Muscle of back (tissue), 11 donors: ENCODE results near the gene AHNAK2. TPM values are rescaled to one million over a fixed set of nuclear protein-coding genes. Genes with fewer than 3 reads are reported as not detected.
"Not testable (repeated sequence)": the region's sequence is repeated elsewhere in the genome, so short reads cannot be mapped to it uniquely, and the experiment has no call there.

ENCODE experiments used
- DNase-seq, 3 donors: peaks; one replicate each; pipeline versions ENCODE4 v3.0.0 to v3.0.0-alpha.2; 2013
- polyA plus RNA-seq, 10 donors: library from polyadenylated mRNA; unstranded; fragments of 120-200 nt; gene quantifications; one replicate each; pipeline ENCODE4 v1.2.1, GENCODE V29; 2013; ENCODE audit not compliant: insufficient read length in 10 of 10

The AHNAK2 gene
- polyA plus RNA-seq, 10 donors, result 4.1 to 22.2 (median 16.0) TPM

GRCh38 chr14:104929268-104930230 lies 48.6 kb downstream of the AHNAK2 start:
- DNase-seq, result no peak

GRCh38 chr14:104928391-104929133 lies 49.6 kb downstream of the AHNAK2 start:
- DNase-seq, result no peak

DNA sequence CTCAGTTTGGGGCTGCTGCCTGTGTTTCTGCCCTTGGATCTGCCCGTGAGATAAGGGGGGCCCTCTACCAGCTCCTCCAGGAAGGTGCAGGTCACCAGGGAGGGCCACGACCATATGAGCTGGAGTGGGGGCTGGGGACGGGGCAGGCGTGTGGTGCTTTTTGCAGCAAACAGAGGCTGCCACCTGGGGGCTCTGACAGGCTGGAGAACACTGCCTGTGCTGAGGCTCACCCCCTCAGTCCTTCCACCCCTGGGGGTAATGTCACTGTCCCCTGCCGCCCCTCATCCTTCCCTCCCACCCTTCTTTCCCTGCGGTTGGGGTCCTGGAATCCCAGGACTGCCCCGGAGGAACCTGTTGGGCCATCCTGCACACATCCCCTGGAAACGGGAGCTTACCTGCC lies 50.3 kb downstream of the AHNAK2 start:
- no peak for DNase-seq

DNA sequence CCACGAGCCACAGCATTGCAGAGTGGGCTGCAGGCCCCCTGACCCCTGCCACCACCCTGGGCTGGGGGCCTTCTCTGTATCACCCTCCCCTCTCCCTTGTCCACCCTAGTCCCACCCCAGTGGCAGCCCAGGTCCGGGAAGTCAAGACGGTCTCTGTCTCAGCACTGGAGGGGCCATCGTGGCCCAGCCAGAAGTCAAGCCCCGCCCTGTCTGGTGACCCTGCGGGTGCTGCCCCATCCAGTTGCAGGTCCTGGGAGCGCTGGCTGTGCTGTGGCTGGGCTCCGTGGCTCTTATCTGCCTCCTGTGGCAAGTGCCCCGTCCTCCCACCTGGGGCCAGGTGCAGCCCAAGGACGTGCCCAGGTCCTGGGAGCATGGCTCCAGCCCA lies 50.8 kb downstream of the AHNAK2 start:
- DNase-seq, result no peak

GRCh38 chr14:104926619-104927431 lies 51.3 kb downstream of the AHNAK2 start:
- no peak for DNase-seq

DNA sequence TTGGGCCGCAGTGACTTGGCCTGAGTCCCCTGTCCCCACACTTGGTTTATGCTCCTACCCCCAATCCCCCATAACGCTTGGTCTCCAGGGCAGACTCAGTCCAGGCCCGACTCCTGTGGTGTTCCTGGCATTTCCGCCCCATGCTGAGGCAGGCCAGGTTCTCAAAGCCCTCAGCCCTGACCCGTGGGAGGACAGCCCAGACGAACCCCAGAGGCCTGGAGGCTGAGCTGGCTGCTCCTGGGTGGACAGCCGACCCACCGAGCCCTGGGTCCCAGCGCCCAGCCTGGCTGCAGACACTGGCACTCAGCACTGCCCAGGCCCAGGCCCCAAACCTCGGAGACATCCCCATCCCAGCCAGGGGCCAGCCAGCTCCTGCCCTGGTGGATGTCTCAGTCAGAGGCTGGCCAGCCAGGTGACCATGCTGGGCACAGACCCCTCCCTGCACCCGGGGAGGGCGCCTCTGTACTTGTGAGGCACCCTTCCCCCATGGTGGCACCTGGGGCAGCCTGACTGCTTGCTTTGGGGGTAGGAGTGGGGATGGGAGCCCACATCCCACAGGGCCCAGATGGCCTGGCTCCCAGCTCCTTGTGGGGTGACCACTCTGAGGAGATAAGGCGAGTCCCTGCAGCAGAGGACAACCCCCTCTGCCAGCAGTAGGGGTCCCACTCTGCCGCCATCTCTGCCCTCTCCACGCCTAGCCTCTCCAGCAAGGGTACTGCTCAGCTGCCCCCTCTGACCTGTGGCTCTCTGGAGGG lies 52.1 kb downstream of the AHNAK2 start:
- no peak for DNase-seq

- DNase-seq, result no peak
These were observed 52.8 kb downstream of the AHNAK2 start for GRCh38 chr14:104925214-104925854.

DNA sequence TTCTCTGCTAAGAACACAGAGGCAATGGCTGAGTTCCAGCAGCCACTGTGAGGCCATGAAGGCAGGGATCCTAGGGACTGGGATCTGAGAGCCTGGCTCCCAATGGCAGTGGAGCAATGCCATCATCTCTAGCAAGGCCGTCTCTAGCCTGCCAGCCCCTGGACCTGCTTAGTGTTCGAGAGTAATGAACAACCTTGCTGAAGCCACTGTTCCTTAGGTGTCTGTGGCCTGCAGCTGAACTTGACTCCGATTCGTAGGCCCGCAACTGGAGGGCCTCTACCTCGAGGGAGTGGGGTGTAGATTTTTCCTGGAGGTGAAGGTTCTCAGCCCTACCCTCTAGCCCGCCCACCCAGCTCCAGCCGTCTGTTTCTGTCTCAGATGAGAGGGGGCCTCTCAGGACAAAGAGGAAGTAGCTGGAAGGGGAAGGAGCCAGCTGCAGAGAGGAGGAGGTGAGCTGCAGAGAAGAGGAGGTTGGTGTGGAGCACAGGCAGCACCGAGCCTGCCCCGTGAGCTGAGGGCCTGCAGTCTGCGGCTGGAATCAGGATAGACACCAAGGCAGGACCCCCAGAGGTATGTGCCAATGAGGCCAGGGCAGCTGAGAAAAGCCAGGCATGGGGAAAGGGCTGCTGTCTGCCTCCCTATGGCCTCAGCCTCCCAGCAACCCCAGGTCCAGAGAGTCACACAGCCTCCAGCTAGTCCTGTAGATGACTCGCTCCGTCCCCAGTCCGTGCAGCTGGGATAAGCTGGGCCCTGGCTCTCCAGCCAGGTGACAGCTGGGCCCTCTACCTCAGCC lies 53.6 kb downstream of the AHNAK2 start, which contains the start of gene PLD4:
TSS of gene PLD4 (plus strand) at position 459 of the 793 bp plus-strand sequence. CDS start 2,262 bp downstream, outside the sequence.
- no peak for DNase-seq

- no peak for DNase-seq
These were observed 54.3 kb downstream of the AHNAK2 start for GRCh38 chr14:104923640-104924420.

GRCh38 chr14:104919993-104920315 lies 58.2 kb downstream of the AHNAK2 start:
- no peak for DNase-seq

- DNase-seq, result not testable (repeated sequence)
These were observed 58.8 kb downstream of the AHNAK2 start for GRCh38 chr14:104919152-104919992.

DNA sequence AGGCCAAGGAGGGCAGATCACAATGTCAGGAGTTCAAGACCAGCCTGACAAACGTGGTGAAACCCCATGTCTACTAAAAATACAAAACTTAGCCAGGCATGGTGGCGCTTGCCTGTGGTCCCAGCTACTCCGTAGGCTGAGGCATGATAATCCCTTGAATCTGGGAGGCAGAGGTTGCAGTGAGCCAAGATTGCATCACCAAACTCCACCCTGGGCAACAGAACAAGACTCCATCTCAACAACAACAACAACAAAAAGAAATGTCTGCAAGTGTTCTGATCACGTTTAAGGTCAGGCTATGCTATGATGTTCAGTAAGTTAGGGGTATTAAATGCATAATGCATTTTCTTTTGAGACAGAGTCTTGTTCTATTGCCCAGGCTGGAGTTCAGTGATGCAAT lies 60.2 kb downstream of the AHNAK2 start:
- DNase-seq, result no peak

DNA sequence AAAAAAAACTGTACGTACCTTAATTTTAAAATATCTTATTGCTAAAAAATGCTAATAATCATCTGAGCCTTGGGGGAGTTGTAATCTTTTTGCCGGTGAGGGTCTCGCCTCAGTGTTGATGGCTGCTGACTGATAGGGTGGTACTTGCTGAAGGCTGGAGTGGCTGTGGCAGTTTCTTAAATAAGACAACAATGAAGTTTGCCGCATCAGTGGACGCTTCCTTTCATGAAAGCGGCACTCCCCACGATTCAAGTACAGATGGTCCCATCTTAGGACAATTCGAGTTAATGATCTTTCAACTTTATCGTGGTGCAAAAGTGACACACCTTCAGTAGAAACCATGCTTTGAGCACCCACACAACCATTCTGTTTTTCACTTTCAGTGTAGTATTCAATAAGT lies 61.1 kb downstream of the AHNAK2 start:
- DNase-seq, result no peak

DNA sequence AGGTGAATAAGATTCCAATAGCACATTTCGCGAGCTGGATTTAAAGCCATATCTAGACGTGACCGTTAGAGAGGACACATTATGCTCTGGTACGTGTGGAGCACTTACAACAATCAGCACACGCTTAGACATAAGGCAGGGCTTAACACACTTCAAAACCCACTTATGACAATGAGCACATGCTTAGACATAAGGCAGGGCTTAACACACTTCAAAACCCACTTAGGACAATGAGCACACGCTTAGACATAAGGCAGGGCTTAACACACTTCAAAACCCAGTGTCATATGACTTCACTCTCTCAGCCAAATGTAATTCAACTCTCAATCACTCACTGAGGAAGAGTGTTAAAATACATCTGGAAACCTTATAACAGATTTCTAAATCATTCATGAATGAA lies 64.7 kb downstream of the AHNAK2 start:
- no peak for DNase-seq

GRCh38 chr14:104912053-104912452 lies 66.1 kb downstream of the AHNAK2 start:
- DNase-seq, result no peak

DNA sequence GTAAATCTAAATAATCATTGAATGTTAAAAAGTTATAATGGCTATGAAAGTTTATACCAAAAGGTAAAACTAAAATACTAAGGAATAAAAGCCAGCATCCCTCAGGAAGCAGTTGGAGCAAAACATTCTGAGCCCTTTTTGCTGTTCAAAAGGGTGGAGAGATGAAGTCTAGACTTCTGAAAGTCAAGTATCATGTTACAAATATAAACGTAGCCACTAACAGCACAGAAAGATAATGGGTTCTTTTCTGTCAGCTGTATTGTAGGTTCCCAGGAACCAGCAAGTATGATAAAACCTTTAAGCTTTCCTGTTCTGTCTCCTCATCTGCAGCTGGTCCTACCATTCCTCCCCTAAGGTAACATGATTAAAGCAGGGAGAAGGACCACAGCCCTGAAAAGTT lies 69.9 kb downstream of the AHNAK2 start:
- no peak for DNase-seq

DNA sequence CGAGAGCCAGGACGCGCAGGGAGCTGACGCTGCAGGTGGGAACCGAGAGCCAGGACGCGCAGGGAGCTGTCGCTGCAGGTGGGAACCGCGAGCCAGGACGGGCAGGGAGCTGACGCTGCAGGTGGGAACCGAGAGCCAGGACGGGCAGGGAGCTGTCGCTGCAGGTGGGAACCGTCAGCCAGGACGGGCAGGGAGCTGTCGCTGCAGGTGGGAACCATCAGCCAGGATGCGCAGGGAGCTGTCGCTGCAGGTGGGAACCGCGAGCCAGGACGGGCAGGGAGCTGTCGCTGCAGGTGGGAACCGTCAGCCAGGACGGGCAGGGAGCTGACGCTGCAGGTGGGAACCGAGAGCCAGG lies 72.6 kb downstream of the AHNAK2 start:
- DNase-seq, result not testable (repeated sequence)
